Endothelial cell of umbilical vein (primary cell): Measurements from ENCODE around the gene KANSL1. TPM values are rescaled to one million over a fixed set of nuclear protein-coding genes. Genes with fewer than 3 reads are reported as not detected.

Experiments used
- BruUV-seq: library from RNA; stranded (reverse); fragments of 400-500 nt; replicated peaks from 2 replicates; lab custom pipeline; 2021; lab: Mats Ljungman, UMichigan
- CTCF ChIA-PET: fragments of 300-600, 350-600 bp; sonication (Branson Sonifier 250); formaldehyde crosslinking; loops from one replicate; lab custom pipeline; 2021; ENCODE audit warnings: antibody characterized with exemption, inconsistent platforms; lab: Charles Lee
- POLR2A ChIA-PET: fragments of 300-600, 350-600 bp; sonication (Branson Sonifier 250); formaldehyde crosslinking; loops from one replicate; lab custom pipeline; 2021; ENCODE audit warnings: antibody characterized with exemption, inconsistent platforms; lab: Charles Lee
- DNase-seq: peaks from one replicate; pipeline ENCODE4 v3.0.0-alpha.2; 2011; ENCODE audit warnings: low read depth, low spot score
- FAIRE-seq: peaks from 2 replicates; lab custom pipeline; 2011; peaks lifted over from hg19 to GRCh38; lab: Jason Lieb, UNC
- H2AFZ ChIP-seq: 2 replicates; pipeline ENCODE4 v1.6.0; 2012; ENCODE audit warnings: low read depth, low read length, control low read depth, inconsistent platforms
- H3K27ac ChIP-seq: 2 replicates; pipeline ENCODE4 v1.5.1; 2011; ENCODE audit warnings: low read depth, mild to moderate bottlenecking, control low read depth, low read length, moderate library complexity; ENCODE audit not compliant: insufficient read depth
- H3K27me3 ChIP-seq, 2 experiments: 2 replicates each; pipeline versions ENCODE4 v1.6.0 to v1.6.1; 2011; ENCODE audit warnings: low read length in 2 of 2, mixed read lengths in 1 of 2; ENCODE audit not compliant: control insufficient read depth in 2 of 2, insufficient read depth in 2 of 2
- H3K36me3 ChIP-seq, 2 experiments: 2 replicates in 1 of 2; 3 replicates in 1 of 2; pipeline ENCODE4 v1.5.1; 2011; ENCODE audit warnings: low read length in 2 of 2, mild to moderate bottlenecking in 1 of 2, moderate library complexity in 1 of 2; ENCODE audit not compliant: control insufficient read depth in 2 of 2, insufficient read depth in 2 of 2; ENCODE audit errors: extremely low read depth in 1 of 2
- H3K4me1 ChIP-seq: 3 replicates; pipeline ENCODE4 v1.5.1; 2011; ENCODE audit warnings: mild to moderate bottlenecking, low read length; ENCODE audit not compliant: control insufficient read depth, insufficient read depth; ENCODE audit errors: extremely low read depth
- H3K4me2 ChIP-seq: 2 replicates; pipeline ENCODE4 v1.6.1; 2011; ENCODE audit warnings: low read length, control low read depth, mixed read lengths; ENCODE audit not compliant: insufficient read depth
- H3K4me3 ChIP-seq, 3 experiments: fragments of 200-600 bp in 1 of 3; sonication (generic), shearing (Covaris generic) in 1 of 3; replicated peaks in 1 of 3; 2 replicates each; pipeline ENCODE4 v1.5.1; 2011 to 2016; ENCODE audit warnings: control low read depth in 3 of 3, low read length in 3 of 3, mild to moderate bottlenecking in 2 of 3, inconsistent platforms in 1 of 3, low read depth in 1 of 3, moderate library complexity in 1 of 3; ENCODE audit not compliant: insufficient read depth in 1 of 3
- H3K79me2 ChIP-seq: 2 replicates; pipeline ENCODE4 v1.6.0; 2012; ENCODE audit warnings: low read length, inconsistent platforms; ENCODE audit not compliant: control insufficient read depth, insufficient read depth
- H3K9ac ChIP-seq: replicated peaks from 2 replicates; pipeline ENCODE3; 2011; ENCODE audit warnings: low read length, control low read depth; ENCODE audit not compliant: insufficient read depth; ENCODE audit errors: extremely low read depth
- H3K9me1 ChIP-seq: replicated peaks from 3 replicates; pipeline ENCODE4 v1.6.0; 2011; ENCODE audit warnings: mild to moderate bottlenecking, low read length; ENCODE audit not compliant: control insufficient read depth, insufficient read depth; ENCODE audit errors: extremely low read depth
- H3K9me3 ChIP-seq: replicated peaks from 2 replicates; pipeline ENCODE4 v1.5.1; 2012; ENCODE audit warnings: low read length, inconsistent platforms; ENCODE audit not compliant: control insufficient read depth, insufficient read depth
- H4K20me1 ChIP-seq: replicated peaks from 2 replicates; pipeline ENCODE3; 2011; ENCODE audit warnings: mild to moderate bottlenecking, low read length; ENCODE audit not compliant: control insufficient read depth, insufficient read depth; ENCODE audit errors: extremely low read depth
- CTCF ChIP-seq, 2 donors: IDR thresholded peaks; 1 replicate in 1 of 2; 2 replicates in 1 of 2; pipeline ENCODE4 v1.5.1; 2011; ENCODE audit warnings: low read length in 2 of 2, mild to moderate bottlenecking in 2 of 2, moderate library complexity in 2 of 2, control low read depth in 1 of 2, inconsistent platforms in 1 of 2, low read depth in 1 of 2; ENCODE audit not compliant: insufficient read depth in 1 of 2; ENCODE audit errors: extremely low read depth in 1 of 2
- EZH2 ChIP-seq: IDR thresholded peaks from 2 replicates; pipeline ENCODE4 v1.6.1; 2012; ENCODE audit warnings: borderline replicate concordance, low read depth, mild to moderate bottlenecking, moderate library complexity, low read length, inconsistent platforms; ENCODE audit not compliant: severe bottlenecking
- FOS ChIP-seq: IDR thresholded peaks from 2 replicates; pipeline ENCODE4 v1.6.1; 2011; ENCODE audit warnings: mild to moderate bottlenecking, low read length, moderate library complexity, borderline replicate concordance; ENCODE audit not compliant: insufficient read depth
- GATA2 ChIP-seq: IDR thresholded peaks from 2 replicates; pipeline ENCODE4 v1.7.0; 2011; ENCODE audit warnings: low read depth, mild to moderate bottlenecking, moderate library complexity, mixed read lengths, low read length; ENCODE audit not compliant: insufficient read length, insufficient read depth
- JUN ChIP-seq: IDR thresholded peaks from 2 replicates; pipeline ENCODE4 v1.6.1; 2011; ENCODE audit warnings: borderline replicate concordance, low read depth; ENCODE audit not compliant: insufficient read length, insufficient read depth
- MYC ChIP-seq: IDR thresholded peaks from one replicate; pipeline ENCODE4 v1.6.1; 2011; ENCODE audit warnings: mild to moderate bottlenecking, low read depth, low read length
- POLR2A ChIP-seq: IDR thresholded peaks from 2 replicates; pipeline ENCODE4 v1.6.1; 2012; ENCODE audit warnings: low read depth, mild to moderate bottlenecking, control low read depth, low read length
- POLR2AphosphoS5 ChIP-seq: IDR thresholded peaks from 2 replicates; pipeline ENCODE4 v1.6.1; 2012; ENCODE audit warnings: low read depth, mild to moderate bottlenecking, control low read depth, low read length, moderate library complexity; ENCODE audit not compliant: insufficient read depth
- dilution Hi-C: fragments of 300-500 bp; cut with MboI; formaldehyde crosslinking; loops from one replicate; pipeline ENCODE4 v1.15.0; 2019; ENCODE audit warnings: low sequenced_read_pairs; ENCODE audit not compliant: extremely low pct_ligation_motif_present
- intact Hi-C: fragments of 100-400 bp; cut with micrococcal nuclease; formaldehyde crosslinking; loops from one replicate; pipeline ENCODE4 v1.10.0; 2022
- polyA plus RNA-seq, 4 experiments: library from polyadenylated mRNA; depleted of rRNA in 3 of 4; stranded (reverse) in 3 of 4; unstranded in 1 of 4; fragments of >200 nt; gene quantifications; 2 replicates each; pipeline versions ENCODE4 v1.2.1 to v1.2.3, GENCODE V29; 2011 to 2012; ENCODE audit warnings: missing spikeins in 1 of 4
- total RNA-seq: library from RNA; stranded (reverse); gene quantifications from 2 replicates; pipeline ENCODE4 v1.2.3, GENCODE V29; 2021
- TF ChIP-seq, protein P1 (sequence below): IDR thresholded peaks from 2 replicates; pipeline ENCODE4 v1.6.1; 2011; ENCODE audit not compliant: insufficient read depth, insufficient read length

Gene KANSL1
- total and polyA plus RNA-seq, 2 donors (not counting 3 experiments of a cell fraction or from before 2014, with no cell fraction given), result 29.1 to 74.0 TPM

DNA sequence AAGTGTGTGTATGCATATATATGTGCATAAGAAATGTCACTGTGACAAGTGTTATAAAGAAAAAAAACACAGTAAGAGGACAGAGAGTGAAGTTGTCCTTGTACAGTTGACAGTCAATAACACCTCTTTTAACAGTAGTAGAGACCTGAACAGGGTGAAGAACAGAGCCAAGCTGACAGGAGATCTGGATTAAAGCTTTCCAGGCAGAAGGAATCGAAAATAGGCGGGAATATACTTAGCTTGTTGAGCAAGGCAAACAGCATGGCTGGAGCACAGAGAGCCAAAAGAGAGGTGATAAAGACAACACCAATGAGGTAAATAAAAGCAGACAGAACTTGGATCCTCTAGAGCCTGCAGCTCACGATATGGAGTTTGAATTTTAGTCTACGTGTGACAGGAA lies 64.8 kb downstream of the KANSL1 start:
- BruUV-seq, result no TSS peak
- FAIRE-seq (no peak), DNase-seq (no peak)
- no peak overlapping the region for H3K27ac ChIP-seq
- POLR2A ChIA-PET, result no interaction called here
- dilution Hi-C loops, result no loop called here
- H3K36me3 ChIP-seq, result no peaks in the 10 kb centered on the region
- intact Hi-C loops, result no loop called here
- TF ChIP-seq, protein P1, sequence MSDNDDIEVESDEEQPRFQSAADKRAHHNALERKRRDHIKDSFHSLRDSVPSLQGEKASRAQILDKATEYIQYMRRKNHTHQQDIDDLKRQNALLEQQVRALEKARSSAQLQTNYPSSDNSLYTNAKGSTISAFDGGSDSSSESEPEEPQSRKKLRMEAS, result no peak
- TF ChIP-seq POLR2AphosphoS5 (no peak), MYC (no peak)
- H4K20me1 ChIP-seq, result peaks cover 65% of the 10 kb centered on the region
- H3K9me3 ChIP-seq, result no peaks in the 10 kb centered on the region
- peaks cover 99% of the 10 kb centered on the region for H3K79me2 ChIP-seq
- no peaks in the 10 kb centered on the region for H3K4me1 ChIP-seq
- CTCF ChIA-PET, result no interaction called here
- H3K9me1 ChIP-seq, result no peaks in the 10 kb centered on the region
- no peak overlapping the region for H3K9ac ChIP-seq
- no peak overlapping the region for H2AFZ ChIP-seq
- no peaks in the 10 kb centered on the region for H3K27me3 ChIP-seq
- no peak overlapping the region for H3K4me2 ChIP-seq
- H3K4me3 ChIP-seq, result no peak overlapping the region

GRCh38 chr17:46127524-46127923 lies 65.7 kb downstream of the KANSL1 start:
- Histone ChIP-seq H3K27ac (no peak overlapping the region), H3K9me3 (no peaks in the 10 kb centered on the region), H3K36me3 (no peaks in the 10 kb centered on the region), H3K27me3 (no peaks in the 10 kb centered on the region), H3K4me3 (no peak overlapping the region), H3K79me2 (peaks cover 98% of the 10 kb centered on the region), H2AFZ (no peak overlapping the region), H3K9me1 (no peaks in the 10 kb centered on the region), H3K4me1 (no peaks in the 10 kb centered on the region), H4K20me1 (peaks cover 63% of the 10 kb centered on the region), H3K4me2 (no peak overlapping the region), H3K9ac (no peak overlapping the region)
- no peak for DNase-seq
- TF ChIP-seq MYC (no peak), EZH2 (no peak), GATA2 (no peak), JUN (no peak), FOS (no peak), POLR2AphosphoS5 (no peak), POLR2A (no peak), CTCF (IDR thresholded peaks at IDR 0.05; ENCODE audit: extremely low read depth in 1 of 2, insufficient read depth in 1 of 2, low read depth in 1 of 2, low read length in 2 of 2) (no peak)
- TF ChIP-seq, protein P1, result no peak
- dilution Hi-C loops, result no loop called here
- FAIRE-seq, result no peak
- no TSS peak for BruUV-seq
- ChIA-PET CTCF (interaction anchor here (0.7 to 2.8 kb wide), 3 partner anchors 9 to 66 kb away, joined by 3 to 12 read pairs (median 3); partner anchors contain the start of gene KANSL1), POLR2A (no interaction called here)
- intact Hi-C loops, result no loop called here
